ENCODE results near the gene EEF1AKMT4. TPM values are rescaled to one million over a fixed set of nuclear protein-coding genes. Genes with fewer than 3 reads are reported as not detected.

The EEF1AKMT4 gene
- total and polyA plus RNA-seq, 4 donors: 2.1 to 13.9 (median 10.8) TPM

- no peak within 1 kb of the TSS for H3K27ac ChIP-seq (ENCODE audit: low read depth in 1 of 2, low read length in 2 of 2)
- H3K9ac ChIP-seq (ENCODE audit: low read depth in 1 of 2, low read length in 2 of 2): no peak within 1 kb of the TSS
- H3K4me3 ChIP-seq (ENCODE audit: low read depth in 1 of 3, low read length in 3 of 3): peak within 1 kb of the TSS in 2 of 3 donors; percentile 9 to 67
- H3K4me1 ChIP-seq (ENCODE audit: control insufficient read depth in 4 of 4, insufficient read depth in 4 of 4, low read length in 3 of 4): peaks cover 9 to 29% (median 14%) of the 10 kb centered on the region in 4 donors
- no peaks in the 10 kb centered on the region for H3K9me3 ChIP-seq (ENCODE audit: control insufficient read depth in 4 of 4, low read length in 3 of 4)
- H3K27me3 ChIP-seq (ENCODE audit: control insufficient read depth in 4 of 4, insufficient read depth in 4 of 4, low read length in 3 of 4): no peaks in the 10 kb centered on the region
- under 1% methylated on average over 67 of the region's 67 CpGs for WGBS
- H3K36me3 ChIP-seq (ENCODE audit: control insufficient read depth in 4 of 4, insufficient read depth in 3 of 4, low read depth in 1 of 4, low read length in 3 of 4): peaks cover 0 to 5% (median 0%) of the 10 kb centered on the region in 4 donors
- no peak for TF ChIP-seq ATF3 (IDR thresholded peaks at IDR 0.05)
- no peak for TF ChIP-seq HNF4G (IDR thresholded peaks at IDR 0.05)
- TF ChIP-seq HNF4A (conservative IDR thresholded peaks at IDR 0.05): peak in 1 of 2 donors; percentile 5
- no peak for DNase-seq (ENCODE audit: low spot score)
Observed at GRCh38 chr3:184261270-184261853, 11.9 kb downstream of the EEF1AKMT4 start, which contains the start of gene CAMK2N2. CAMK2N2 (minus strand) TSS chr3:184261553; CDS start chr3:184261285, 268 bp downstream.

- Histone ChIP-seq H3K4me1 (ENCODE audit: control insufficient read depth in 4 of 4, insufficient read depth in 4 of 4, low read length in 3 of 4) (peaks cover 9 to 29% (median 14%) of the 10 kb centered on the region in 4 donors), H3K4me3 (ENCODE audit: low read depth in 1 of 3, low read length in 3 of 3) (peak overlapping the region in 2 of 3 donors; percentile 9 to 67), H3K27ac (ENCODE audit: low read depth in 1 of 2, low read length in 2 of 2) (no peak overlapping the region), H3K36me3 (ENCODE audit: control insufficient read depth in 4 of 4, insufficient read depth in 3 of 4, low read depth in 1 of 4, low read length in 3 of 4) (peaks cover 0 to 5% (median 0%) of the 10 kb centered on the region in 4 donors), H3K9ac (ENCODE audit: low read depth in 1 of 2, low read length in 2 of 2) (no peak overlapping the region), H3K27me3 (ENCODE audit: control insufficient read depth in 4 of 4, insufficient read depth in 4 of 4, low read length in 3 of 4) (no peaks in the 10 kb centered on the region), H3K9me3 (ENCODE audit: control insufficient read depth in 4 of 4, low read length in 3 of 4) (no peaks in the 10 kb centered on the region)
- WGBS: 2% methylated on average over 66 of the region's 66 CpGs
- TF ChIP-seq SP1 (IDR thresholded peaks at IDR 0.05) (peak; percentile 16), TAF1 (conservative IDR thresholded peaks at IDR 0.05) (no peak), HNF4A (conservative IDR thresholded peaks at IDR 0.05) (peak in 1 of 2 donors; percentile 1), NR2F2 (IDR thresholded peaks at IDR 0.05) (no peak), ZBTB33 (IDR thresholded peaks at IDR 0.05) (no peak), CTCF (IDR thresholded peaks at IDR 0.05; ENCODE audit: low read depth, low read length, missing input control) (no peak), EGR1 (IDR thresholded peaks at IDR 0.05; ENCODE audit: low read depth in 2 of 2) (peak in 1 of 2 donors; percentile 18), MAX (IDR thresholded peaks at IDR 0.05) (no peak)
- no peak for DNase-seq (ENCODE audit: low spot score)
Observed at GRCh38 chr3:184261854-184262763, 12.6 kb downstream of the EEF1AKMT4 start.

- no peak for DNase-seq (ENCODE audit: low spot score)
- no peak overlapping the region for H3K9ac ChIP-seq (ENCODE audit: low read depth in 1 of 2, low read length in 2 of 2)
- H3K27me3 ChIP-seq (ENCODE audit: control insufficient read depth in 4 of 4, insufficient read depth in 4 of 4, low read length in 3 of 4): no peaks in the 10 kb centered on the region
- peaks cover 0 to 5% (median 0%) of the 10 kb centered on the region in 4 donors for H3K36me3 ChIP-seq (ENCODE audit: control insufficient read depth in 4 of 4, insufficient read depth in 3 of 4, low read depth in 1 of 4, low read length in 3 of 4)
- no peaks in the 10 kb centered on the region for H3K9me3 ChIP-seq (ENCODE audit: control insufficient read depth in 4 of 4, low read length in 3 of 4)
- no peak overlapping the region for H3K27ac ChIP-seq (ENCODE audit: low read depth in 1 of 2, low read length in 2 of 2)
- peaks cover 9 to 29% (median 14%) of the 10 kb centered on the region in 4 donors for H3K4me1 ChIP-seq (ENCODE audit: control insufficient read depth in 4 of 4, insufficient read depth in 4 of 4, low read length in 3 of 4)
- 20% methylated on average over 15 of the region's 15 CpGs for WGBS
- peak overlapping the region in 1 of 3 donors; percentile 67 for H3K4me3 ChIP-seq (ENCODE audit: low read depth in 1 of 3, low read length in 3 of 3)
- TF ChIP-seq GABPA (IDR thresholded peaks at IDR 0.05 in 1 of 2, conservative IDR thresholded peaks at IDR 0.05 in 1 of 2): no peak
- no peak for TF ChIP-seq HNF4A (conservative IDR thresholded peaks at IDR 0.05)
- no peak for TF ChIP-seq JUND (IDR thresholded peaks at IDR 0.05)
- TF ChIP-seq FOXA1 (IDR thresholded peaks at IDR 0.05): no peak
- no peak for TF ChIP-seq ATF3 (IDR thresholded peaks at IDR 0.05)
- no peak for TF ChIP-seq TAF1 (conservative IDR thresholded peaks at IDR 0.05)
- TF ChIP-seq FOXA2 (IDR thresholded peaks at IDR 0.05): no peak
- TF ChIP-seq REST (IDR thresholded peaks at IDR 0.05): no peak
- TF ChIP-seq NR2F2 (IDR thresholded peaks at IDR 0.05): no peak
- TF ChIP-seq YY1 (IDR thresholded peaks at IDR 0.05): no peak
- no peak for TF ChIP-seq RAD21 (IDR thresholded peaks at IDR 0.05)
- TF ChIP-seq RXRA (IDR thresholded peaks at IDR 0.05): no peak
Observed at GRCh38 chr3:184262764-184263179, 13.3 kb downstream of the EEF1AKMT4 start.
